Measurements from ENCODE around the gene TAB2. TPM values are rescaled to one million over a fixed set of nuclear protein-coding genes. Genes with fewer than 3 reads are reported as not detected.

TAB2 gene
- total RNA-seq, 1 donor from 2014 or later: 60.9 TPM

DNA sequence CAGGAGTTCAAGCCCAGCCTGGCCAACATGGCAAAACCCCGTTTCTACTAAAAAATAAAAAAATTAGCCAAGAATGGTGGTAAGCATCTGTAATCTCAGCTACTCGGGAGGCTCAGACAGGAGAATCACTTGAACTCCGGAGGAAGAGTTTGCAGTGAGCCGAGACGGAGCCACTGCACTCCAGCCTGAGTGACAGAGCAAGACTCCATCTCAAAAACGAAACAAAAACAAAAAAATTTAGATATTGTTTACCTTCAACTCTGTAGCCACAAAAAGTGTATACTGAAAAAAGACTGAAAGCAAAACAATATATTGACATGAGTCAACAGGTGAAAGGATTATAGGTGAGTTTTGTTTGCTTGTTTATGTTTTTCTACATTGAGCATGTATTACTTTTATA is 30.6 kb upstream of the TAB2 start:
- Histone ChIP-seq H3K27ac (no peak overlapping the region), H3K36me3 (no peaks in the 10 kb centered on the region), H3K4me1 (no peaks in the 10 kb centered on the region), H3K9me3 (no peaks in the 10 kb centered on the region), H3K4me3 (no peak overlapping the region), H3K27me3 (ENCODE audit: low read depth) (no peaks in the 10 kb centered on the region)
- TF ChIP-seq, protein P1, sequence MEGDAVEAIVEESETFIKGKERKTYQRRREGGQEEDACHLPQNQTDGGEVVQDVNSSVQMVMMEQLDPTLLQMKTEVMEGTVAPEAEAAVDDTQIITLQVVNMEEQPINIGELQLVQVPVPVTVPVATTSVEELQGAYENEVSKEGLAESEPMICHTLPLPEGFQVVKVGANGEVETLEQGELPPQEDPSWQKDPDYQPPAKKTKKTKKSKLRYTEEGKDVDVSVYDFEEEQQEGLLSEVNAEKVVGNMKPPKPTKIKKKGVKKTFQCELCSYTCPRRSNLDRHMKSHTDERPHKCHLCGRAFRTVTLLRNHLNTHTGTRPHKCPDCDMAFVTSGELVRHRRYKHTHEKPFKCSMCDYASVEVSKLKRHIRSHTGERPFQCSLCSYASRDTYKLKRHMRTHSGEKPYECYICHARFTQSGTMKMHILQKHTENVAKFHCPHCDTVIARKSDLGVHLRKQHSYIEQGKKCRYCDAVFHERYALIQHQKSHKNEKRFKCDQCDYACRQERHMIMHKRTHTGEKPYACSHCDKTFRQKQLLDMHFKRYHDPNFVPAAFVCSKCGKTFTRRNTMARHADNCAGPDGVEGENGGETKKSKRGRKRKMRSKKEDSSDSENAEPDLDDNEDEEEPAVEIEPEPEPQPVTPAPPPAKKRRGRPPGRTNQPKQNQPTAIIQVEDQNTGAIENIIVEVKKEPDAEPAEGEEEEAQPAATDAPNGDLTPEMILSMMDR (IDR thresholded peaks at IDR 0.05): no peak
- intact Hi-C loops (cut with DNase I): no loop called here
- no peak for ATAC-seq
- no peak for DNase-seq

DNA sequence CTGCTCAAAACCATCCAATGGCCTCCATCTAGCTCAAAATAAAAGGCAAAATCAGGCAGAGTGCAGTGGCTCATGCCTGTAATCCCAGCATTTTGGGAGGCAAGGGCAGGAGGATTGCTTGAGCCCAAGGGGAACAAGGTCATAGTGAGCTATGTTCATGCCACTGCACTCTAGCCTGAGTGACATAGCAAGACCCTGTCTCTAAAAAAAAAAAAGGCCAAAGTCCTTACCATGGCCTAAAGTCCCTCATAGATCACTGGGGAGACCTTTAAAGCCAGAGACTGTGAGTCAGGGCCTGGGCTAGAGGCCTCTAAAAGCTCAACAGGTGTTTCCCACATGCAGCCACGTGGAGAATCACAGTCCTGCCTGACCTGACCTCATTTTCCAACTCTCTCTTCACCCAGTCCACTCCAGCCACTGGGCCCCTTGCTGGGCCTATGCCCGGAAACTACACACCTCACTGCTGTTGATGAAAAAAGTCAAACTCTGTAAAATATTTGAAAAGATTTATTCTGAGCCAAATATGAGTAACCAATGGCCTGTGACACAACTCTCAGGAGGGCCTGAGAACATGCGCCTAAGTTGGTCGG is 28.2 kb upstream of the TAB2 start:
- intact Hi-C loops (cut with DNase I): no loop called here
- Histone ChIP-seq H3K4me1 (no peaks in the 10 kb centered on the region), H3K27me3 (ENCODE audit: low read depth) (no peaks in the 10 kb centered on the region), H3K4me3 (no peak overlapping the region), H3K27ac (no peak overlapping the region), H3K36me3 (no peaks in the 10 kb centered on the region), H3K9me3 (no peaks in the 10 kb centered on the region)
- TF ChIP-seq, protein P1 (IDR thresholded peaks at IDR 0.05): no peak
- ATAC-seq: no peak
- no peak for DNase-seq

DNA sequence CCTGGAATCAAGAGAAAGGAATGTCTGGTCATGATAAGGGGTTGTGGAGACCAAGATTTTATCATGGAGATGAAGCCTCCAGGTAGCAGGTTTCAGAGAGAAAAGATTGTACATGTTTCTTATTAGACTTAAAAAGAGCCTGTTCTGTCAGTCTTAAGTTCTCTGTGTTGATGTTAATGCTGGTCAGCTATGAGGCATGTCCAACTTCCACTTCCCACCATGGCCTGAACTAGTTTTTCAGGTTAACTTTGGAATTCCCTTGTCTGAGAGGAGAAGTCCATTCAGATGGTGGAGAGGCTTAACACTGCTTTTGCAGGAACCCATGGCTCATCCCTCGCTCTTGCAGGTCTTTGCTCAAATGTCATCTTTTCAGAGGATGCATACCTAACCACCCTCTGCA is 27.5 kb upstream of the TAB2 start:
- ATAC-seq (no peak), DNase-seq (no peak)
- no peak overlapping the region for H3K4me3 ChIP-seq
- no peaks in the 10 kb centered on the region for H3K36me3 ChIP-seq
- no peak overlapping the region for H3K27ac ChIP-seq
- H3K4me1 ChIP-seq: no peaks in the 10 kb centered on the region
- TF ChIP-seq, protein P1 (IDR thresholded peaks at IDR 0.05): no peak
- no peaks in the 10 kb centered on the region for H3K9me3 ChIP-seq
- intact Hi-C loops (cut with DNase I): no loop called here
- H3K27me3 ChIP-seq (ENCODE audit: low read depth): no peaks in the 10 kb centered on the region

DNA sequence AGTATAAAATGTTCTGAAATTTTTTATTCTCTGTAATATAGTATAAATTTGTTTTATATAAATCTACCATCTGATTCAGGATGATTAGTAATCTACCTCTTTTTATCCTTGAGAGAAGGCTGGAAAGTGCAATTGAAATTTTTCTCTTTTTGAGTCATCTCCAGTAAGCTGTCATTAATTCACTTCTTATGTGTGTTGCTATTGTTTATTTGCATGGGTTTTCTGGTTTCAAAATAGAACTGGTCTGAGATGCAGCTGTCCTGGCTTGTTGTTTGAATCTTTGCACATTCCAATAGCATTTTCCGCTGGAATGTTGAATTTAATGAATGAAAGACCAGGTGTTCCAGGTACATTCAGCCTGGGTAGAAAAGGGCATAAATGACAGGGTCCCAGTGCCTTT is 24.3 kb upstream of the TAB2 start:
- Histone ChIP-seq H3K27ac (no peak overlapping the region), H3K4me3 (no peak overlapping the region), H3K4me1 (no peaks in the 10 kb centered on the region), H3K27me3 (ENCODE audit: low read depth) (no peaks in the 10 kb centered on the region), H3K36me3 (no peaks in the 10 kb centered on the region), H3K9me3 (no peaks in the 10 kb centered on the region)
- DNase-seq (no peak), ATAC-seq (no peak)
- TF ChIP-seq, protein P1 (IDR thresholded peaks at IDR 0.05): no peak
- intact Hi-C loops (cut with DNase I): no loop called here

DNA sequence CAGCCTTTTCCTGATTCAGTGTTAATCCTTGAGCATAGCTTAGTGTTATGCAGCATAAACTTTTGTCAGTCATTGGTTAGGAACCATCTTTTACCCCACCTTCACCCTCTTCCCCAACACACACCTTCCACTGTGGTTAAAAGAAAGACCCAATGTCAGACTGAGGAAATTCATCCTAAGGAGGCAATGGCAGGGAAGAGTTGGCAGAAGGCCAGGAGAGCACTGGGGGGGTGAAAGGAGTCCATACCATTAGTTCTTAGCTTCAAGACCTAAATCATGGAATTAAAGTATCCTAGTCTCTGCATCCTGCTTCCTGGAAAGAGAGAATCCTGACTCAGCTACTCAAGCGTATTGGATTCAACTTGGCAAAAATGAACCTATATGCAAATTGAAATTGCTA is 16.9 kb upstream of the TAB2 start:
- Histone ChIP-seq H3K27ac (no peak overlapping the region), H3K9me3 (no peaks in the 10 kb centered on the region), H3K4me1 (no peaks in the 10 kb centered on the region), H3K27me3 (ENCODE audit: low read depth) (no peaks in the 10 kb centered on the region), H3K4me3 (no peak overlapping the region), H3K36me3 (no peaks in the 10 kb centered on the region)
- ATAC-seq (no peak), DNase-seq (no peak)
- TF ChIP-seq, protein P1 (IDR thresholded peaks at IDR 0.05): no peak
- intact Hi-C loops (cut with DNase I): no loop called here

DNA sequence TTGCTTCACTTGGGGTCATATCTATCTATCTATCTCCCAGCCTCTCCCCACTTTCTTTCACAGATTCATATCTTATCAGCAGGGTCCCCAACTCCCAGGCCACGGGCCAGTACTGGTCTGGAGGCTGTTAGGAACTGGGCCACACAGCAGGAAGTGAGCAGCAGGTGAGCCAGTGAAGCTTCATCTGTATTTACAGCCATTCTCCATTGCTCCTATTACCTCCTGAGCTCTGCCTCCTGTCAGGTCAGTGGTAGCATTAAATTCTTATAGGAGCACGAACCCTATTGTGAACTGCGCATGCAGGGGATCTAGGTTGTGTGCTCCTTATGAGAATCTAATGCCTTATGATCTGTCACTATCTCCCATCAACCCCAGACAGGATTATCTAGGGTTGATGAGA is 14.8 kb upstream of the TAB2 start:
- TF ChIP-seq, protein P1 (IDR thresholded peaks at IDR 0.05): no peak
- Histone ChIP-seq H3K9me3 (no peaks in the 10 kb centered on the region), H3K27me3 (ENCODE audit: low read depth) (no peaks in the 10 kb centered on the region), H3K36me3 (no peaks in the 10 kb centered on the region), H3K4me3 (no peak overlapping the region), H3K27ac (no peak overlapping the region), H3K4me1 (no peaks in the 10 kb centered on the region)
- ATAC-seq: no peak
- no peak for DNase-seq
- intact Hi-C loops (cut with DNase I): no loop called here
